HEK293 (cell line): ENCODE measurements around the gene LARGE1.

ENCODE experiments used
- CTCF ChIA-PET: fragments of 350-600 bp; formaldehyde crosslinking; extraction: SDS; loops from one replicate; lab custom pipeline; 2021; ENCODE audit warnings: antibody characterized with exemption; lab: Yijun Ruan, JAX
- POLR2A ChIA-PET: fragments of 300-600 bp; formaldehyde crosslinking; extraction: SDS; loops from one replicate; lab custom pipeline; 2020; ENCODE audit warnings: antibody characterized with exemption, inconsistent platforms; lab: Yijun Ruan, JAX
- H3K27ac ChIP-seq: fragments of 200-500 bp; sonication (Bioruptor generic); 2 replicates; pipeline ENCODE4 v1.5.1; 2014; ENCODE audit warnings: low read depth, low read length, control low read depth, inconsistent platforms; ENCODE audit errors: extremely low read depth
- H3K36me3 ChIP-seq, 2 experiments: fragments of 200-500 bp in 1 of 2; sonication (Bioruptor generic) in 1 of 2; 1 replicate in 1 of 2; 2 replicates in 1 of 2; pipeline ENCODE4 v1.5.1; 2014 to 2017; ENCODE audit warnings: inconsistent platforms in 2 of 2, low read length in 2 of 2; ENCODE audit not compliant: control insufficient read depth in 2 of 2, insufficient read depth in 1 of 2
- H3K4me1 ChIP-seq: fragments of 200-500 bp; sonication (Bioruptor generic); 2 replicates; pipeline ENCODE4 v1.5.1; 2014; ENCODE audit warnings: mild to moderate bottlenecking, low read length, inconsistent platforms; ENCODE audit not compliant: control insufficient read depth, insufficient read depth
- H3K4me3 ChIP-seq: 2 replicates; pipeline ENCODE4 v1.5.1; 2011; ENCODE audit warnings: low read depth, mild to moderate bottlenecking, control low read depth, low read length, moderate library complexity
- H3K9me3 ChIP-seq: fragments of 200-500 bp; sonication (Bioruptor generic); 2 replicates; pipeline ENCODE4 v1.5.1; 2014; ENCODE audit warnings: low read depth, low read length, inconsistent platforms; ENCODE audit not compliant: control insufficient read depth, insufficient read depth
- GLIS2 ChIP-seq: fragments of 450-650 bp; formaldehyde crosslinking; IDR thresholded peaks from 2 replicates; pipeline ENCODE4 v1.5.1; 2016; ENCODE audit warnings: missing biosample characterization, missing genetic modification characterization
- MYNN ChIP-seq: fragments of 450-650 bp; formaldehyde crosslinking; IDR thresholded peaks from 2 replicates; pipeline ENCODE4 v1.5.1; 2016; ENCODE audit warnings: missing biosample characterization, missing genetic modification characterization, borderline replicate concordance
- RBAK ChIP-seq: fragments of 450-650 bp; formaldehyde crosslinking; IDR thresholded peaks from 2 replicates; pipeline ENCODE4 v1.5.1; 2016; ENCODE audit warnings: missing biosample characterization, missing genetic modification characterization
- ZBTB21 ChIP-seq: fragments of 450-650 bp; formaldehyde crosslinking; IDR thresholded peaks from 2 replicates; pipeline ENCODE4 v1.5.1; 2017; ENCODE audit warnings: missing biosample characterization, missing genetic modification characterization
- ZBTB44 ChIP-seq: fragments of 450-650 bp; IDR thresholded peaks from 2 replicates; pipeline ENCODE4 v1.5.1; 2018; ENCODE audit warnings: missing biosample characterization, mild to moderate bottlenecking, missing genetic modification characterization
- ZBTB7A ChIP-seq: fragments of 450-650 bp; formaldehyde crosslinking; IDR thresholded peaks from 2 replicates; pipeline ENCODE4 v1.5.1; 2016; ENCODE audit warnings: low read depth, missing biosample characterization, missing genetic modification characterization
- ZNF10 ChIP-seq: fragments of 450-650 bp; formaldehyde crosslinking; IDR thresholded peaks from 2 replicates; pipeline ENCODE4 v1.5.1; 2017; ENCODE audit warnings: missing biosample characterization, missing genetic modification characterization
- ZNF112 ChIP-seq: fragments of 450-650 bp; formaldehyde crosslinking; IDR thresholded peaks from 2 replicates; pipeline ENCODE4 v1.5.0; 2017; ENCODE audit warnings: missing biosample characterization, missing genetic modification characterization
- ZNF223 ChIP-seq: fragments of 450-650 bp; formaldehyde crosslinking; IDR thresholded peaks from 2 replicates; pipeline ENCODE4 v1.5.1; 2016; ENCODE audit warnings: missing biosample characterization, missing genetic modification characterization
- ZNF248 ChIP-seq: fragments of 450-650 bp; formaldehyde crosslinking; IDR thresholded peaks from 2 replicates; pipeline ENCODE4 v1.5.1; 2017; ENCODE audit warnings: missing biosample characterization, missing genetic modification characterization
- ZNF302 ChIP-seq: fragments of 450-650 bp; formaldehyde crosslinking; IDR thresholded peaks from 2 replicates; pipeline ENCODE4 v1.5.1; 2016; ENCODE audit warnings: missing biosample characterization, missing genetic modification characterization, low read depth
- ZNF37A ChIP-seq: fragments of 450-650 bp; IDR thresholded peaks from 2 replicates; pipeline ENCODE4 v1.5.1; 2018; ENCODE audit warnings: missing biosample characterization, missing genetic modification characterization
- ZNF510 ChIP-seq: fragments of 450-650 bp; formaldehyde crosslinking; IDR thresholded peaks from 2 replicates; pipeline ENCODE4 v1.5.1; 2018; ENCODE audit warnings: mild to moderate bottlenecking, missing genetic modification characterization, missing biosample characterization; ENCODE audit not compliant: insufficient replicate concordance
- ZNF549 ChIP-seq: fragments of 450-650 bp; IDR thresholded peaks from 2 replicates; pipeline ENCODE4 v1.5.1; 2018; ENCODE audit warnings: missing biosample characterization, missing genetic modification characterization, mild to moderate bottlenecking, inconsistent platforms, moderate library complexity
- ZNF561 ChIP-seq: fragments of 450-650 bp; IDR thresholded peaks from 2 replicates; pipeline ENCODE4 v1.5.1; 2018; ENCODE audit warnings: missing biosample characterization, missing genetic modification characterization, borderline replicate concordance
- ZNF600 ChIP-seq: fragments of 450-650 bp; formaldehyde crosslinking; IDR thresholded peaks from 2 replicates; pipeline ENCODE4 v1.5.1; 2016; ENCODE audit warnings: missing biosample characterization, missing genetic modification characterization
- ZNF654 ChIP-seq: fragments of 450-650 bp; formaldehyde crosslinking; IDR thresholded peaks from 2 replicates; pipeline ENCODE4 v1.5.1; 2016; ENCODE audit warnings: low read depth, missing biosample characterization, missing genetic modification characterization
- ZNF677 ChIP-seq: fragments of 450-650 bp; IDR thresholded peaks from 2 replicates; pipeline ENCODE4 v1.5.0; 2018; ENCODE audit warnings: missing biosample characterization, mild to moderate bottlenecking, missing genetic modification characterization, moderate library complexity
- ZNF768 ChIP-seq: fragments of 450-650 bp; formaldehyde crosslinking; IDR thresholded peaks from 2 replicates; pipeline ENCODE4 v1.5.1; 2018; ENCODE audit warnings: missing biosample characterization, mild to moderate bottlenecking, missing genetic modification characterization
- ZNF776 ChIP-seq: fragments of 450-650 bp; formaldehyde crosslinking; IDR thresholded peaks from 2 replicates; pipeline ENCODE4 v1.5.0; 2017; ENCODE audit warnings: missing biosample characterization, missing genetic modification characterization, borderline replicate concordance
- TF ChIP-seq, protein P1 (sequence below): fragments of 450-650 bp; formaldehyde crosslinking; IDR thresholded peaks from 2 replicates; pipeline ENCODE4 v1.5.1; 2017; ENCODE audit warnings: missing biosample characterization, missing genetic modification characterization
- TF ChIP-seq, protein P2 (sequence below): fragments of 450-650 bp; formaldehyde crosslinking; IDR thresholded peaks from 2 replicates; pipeline ENCODE4 v1.5.1; 2016; ENCODE audit warnings: missing biosample characterization, missing genetic modification characterization, borderline replicate concordance

The LARGE1 gene

DNA sequence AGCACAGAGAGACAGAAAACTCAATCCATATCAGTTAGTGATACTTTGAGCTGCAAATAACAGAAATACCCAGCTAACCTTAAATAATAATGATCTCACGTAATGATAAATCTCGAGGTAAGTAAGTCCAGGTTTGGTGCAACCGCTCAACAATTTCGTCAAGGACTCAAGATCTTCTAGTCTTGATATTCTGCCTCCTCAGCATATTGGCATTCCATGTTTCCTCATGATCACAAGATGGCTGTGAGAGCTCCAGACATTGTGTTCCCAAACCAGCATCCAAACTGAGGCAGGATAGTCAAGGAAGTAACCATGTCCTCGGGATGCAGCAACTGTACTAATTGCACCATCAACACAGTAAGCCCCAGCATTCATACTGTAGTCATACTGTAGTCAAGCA lies 7.5 kb upstream of the LARGE1 start:
- Histone ChIP-seq H3K4me1 (peaks cover 3% of the 10 kb centered on the region), H3K9me3 (no peaks in the 10 kb centered on the region), H3K4me3 (no peak overlapping the region), H3K27ac (no peak overlapping the region), H3K36me3 (no peaks in the 10 kb centered on the region)
- ChIA-PET CTCF (interaction anchor here (1.2 kb wide), 1 partner anchor 178 kb away, joined by 4 read pairs; no protein-coding TSS in a partner anchor), POLR2A (no interaction called here)
- TF ChIP-seq ZNF37A (tag by site-specific recombination) (no peak), ZNF10 (tag by site-specific recombination) (no peak), RBAK (no peak), ZBTB7A (tag by site-specific recombination) (no peak), ZBTB44 (tag by site-specific recombination) (no peak), ZNF600 (no peak)
- TF ChIP-seq, protein P1, sequence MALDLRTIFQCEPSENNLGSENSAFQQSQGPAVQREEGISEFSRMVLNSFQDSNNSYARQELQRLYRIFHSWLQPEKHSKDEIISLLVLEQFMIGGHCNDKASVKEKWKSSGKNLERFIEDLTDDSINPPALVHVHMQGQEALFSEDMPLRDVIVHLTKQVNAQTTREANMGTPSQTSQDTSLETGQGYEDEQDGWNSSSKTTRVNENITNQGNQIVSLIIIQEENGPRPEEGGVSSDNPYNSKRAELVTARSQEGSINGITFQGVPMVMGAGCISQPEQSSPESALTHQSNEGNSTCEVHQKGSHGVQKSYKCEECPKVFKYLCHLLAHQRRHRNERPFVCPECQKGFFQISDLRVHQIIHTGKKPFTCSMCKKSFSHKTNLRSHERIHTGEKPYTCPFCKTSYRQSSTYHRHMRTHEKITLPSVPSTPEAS (tag by site-specific recombination), result no peak

DNA sequence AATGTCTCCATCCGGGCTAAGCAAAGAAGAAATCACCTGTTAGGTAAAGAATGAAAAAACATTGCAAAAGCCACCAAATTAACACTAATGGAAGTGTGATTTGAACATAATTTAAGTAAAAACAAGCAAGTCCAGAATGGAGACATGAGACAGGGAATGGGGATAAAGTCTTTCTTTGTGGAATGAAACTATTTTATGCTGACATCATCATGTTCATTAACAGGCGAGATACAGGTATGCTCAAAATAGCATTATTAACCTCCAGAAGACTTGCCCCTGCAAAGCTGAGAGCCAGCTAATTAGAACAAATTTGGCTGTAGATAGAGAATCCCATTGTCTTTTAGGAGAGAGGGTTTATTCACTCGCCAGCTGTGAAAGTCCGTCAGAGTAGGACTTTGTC lies 4.9 kb upstream of the LARGE1 start:
- no peaks in the 10 kb centered on the region for H3K36me3 ChIP-seq
- ChIA-PET POLR2A (no interaction called here), CTCF (interaction anchor here (0.8 to 4.5 kb wide), 4 partner anchors 14 to 188 kb away, joined by 3 to 47 read pairs (median 16); no protein-coding TSS in a partner anchor)
- H3K27ac ChIP-seq, result no peak overlapping the region
- H3K4me1 ChIP-seq, result peaks cover 6% of the 10 kb centered on the region
- no peak for TF ChIP-seq ZNF112
- no peak for TF ChIP-seq ZNF654 (tag by site-specific recombination)
- TF ChIP-seq ZNF561, result no peak
- no peak for TF ChIP-seq ZNF549 (tag by site-specific recombination)
- TF ChIP-seq MYNN (tag by site-specific recombination), result no peak
- TF ChIP-seq ZNF510 (tag by site-specific recombination), result no peak
- no peak for TF ChIP-seq ZNF677 (tag by site-specific recombination)
- TF ChIP-seq ZNF302 (tag by site-specific recombination), result no peak
- TF ChIP-seq ZNF223 (tag by site-specific recombination), result no peak
- TF ChIP-seq ZNF248 (tag by site-specific recombination), result no peak
- TF ChIP-seq, protein P2, sequence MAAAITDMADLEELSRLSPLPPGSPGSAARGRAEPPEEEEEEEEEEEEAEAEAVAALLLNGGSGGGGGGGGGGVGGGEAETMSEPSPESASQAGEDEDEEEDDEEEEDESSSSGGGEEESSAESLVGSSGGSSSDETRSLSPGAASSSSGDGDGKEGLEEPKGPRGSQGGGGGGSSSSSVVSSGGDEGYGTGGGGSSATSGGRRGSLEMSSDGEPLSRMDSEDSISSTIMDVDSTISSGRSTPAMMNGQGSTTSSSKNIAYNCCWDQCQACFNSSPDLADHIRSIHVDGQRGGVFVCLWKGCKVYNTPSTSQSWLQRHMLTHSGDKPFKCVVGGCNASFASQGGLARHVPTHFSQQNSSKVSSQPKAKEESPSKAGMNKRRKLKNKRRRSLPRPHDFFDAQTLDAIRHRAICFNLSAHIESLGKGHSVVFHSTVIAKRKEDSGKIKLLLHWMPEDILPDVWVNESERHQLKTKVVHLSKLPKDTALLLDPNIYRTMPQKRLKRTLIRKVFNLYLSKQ, result no peak
- TF ChIP-seq ZBTB21 (tag by site-specific recombination), result no peak
- no peak for TF ChIP-seq ZNF600
- TF ChIP-seq GLIS2 (tag by site-specific recombination), result no peak
- no peak for TF ChIP-seq ZNF768 (tag by site-specific recombination)
- no peak for TF ChIP-seq ZNF776 (tag by site-specific recombination)
- no peak overlapping the region for H3K4me3 ChIP-seq
- H3K9me3 ChIP-seq, result no peaks in the 10 kb centered on the region
